MV-4-11 (cell line): ENCODE results near the gene CCDC27.
"Not testable (repeated sequence)": the region's sequence is repeated elsewhere in the genome, so short reads cannot be mapped to it uniquely, and the experiment has no call there.

Experiments used
- DNase-seq: peaks from one replicate; lab custom pipeline; 2025; lab: John Stamatoyannopoulos, UW

The CCDC27 gene

GRCh38 chr1:3796215-3797061 is 44.2 kb downstream of the CCDC27 start, which contains the start of gene LRRC47:
Gene LRRC47, minus strand, starts transcription at chr1:3796498. Its CDS starts 22 bp downstream, at chr1:3796476.
- peak; percentile 89 for DNase-seq

- DNase-seq: no peak
These were observed 47.9 kb downstream of the CCDC27 start for GRCh38 chr1:3799976-3800685.

GRCh38 chr1:3800795-3801194 is 48.5 kb downstream of the CCDC27 start:
- not testable (repeated sequence) for DNase-seq

- no peak for DNase-seq
These were observed 51.8 kb downstream of the CCDC27 start for GRCh38 chr1:3803905-3804626.

- peak; percentile 48 for DNase-seq
These were observed 52.3 kb downstream of the CCDC27 start for GRCh38 chr1:3804627-3804944.

GRCh38 chr1:3805038-3805437 is 52.8 kb downstream of the CCDC27 start:
- no peak for DNase-seq

GRCh38 chr1:3807769-3808168 is 55.5 kb downstream of the CCDC27 start:
- DNase-seq: no peak

GRCh38 chr1:3809680-3810079 is 57.4 kb downstream of the CCDC27 start:
- DNase-seq: no peak

GRCh38 chr1:3810149-3810761 is 58.0 kb downstream of the CCDC27 start:
- DNase-seq: not testable (repeated sequence)

GRCh38 chr1:3811595-3811911 is 59.3 kb downstream of the CCDC27 start:
- DNase-seq: no peak

- DNase-seq: no peak
These were observed 61.8 kb downstream of the CCDC27 start for GRCh38 chr1:3814065-3814464.

GRCh38 chr1:3814771-3815561 is 62.7 kb downstream of the CCDC27 start:
- no peak for DNase-seq

- DNase-seq: peak; percentile 8
These were observed 64.3 kb downstream of the CCDC27 start for GRCh38 chr1:3816331-3817137.

GRCh38 chr1:3817138-3817740 is 65.0 kb downstream of the CCDC27 start:
- DNase-seq: no peak

GRCh38 chr1:3817821-3818597 is 65.8 kb downstream of the CCDC27 start:
- DNase-seq: no peak

- no peak for DNase-seq
These were observed 67.5 kb downstream of the CCDC27 start for GRCh38 chr1:3819771-3820200.

- DNase-seq: no peak
These were observed 68.1 kb downstream of the CCDC27 start for GRCh38 chr1:3820316-3820715.

GRCh38 chr1:3821004-3821403 is 68.8 kb downstream of the CCDC27 start:
- no peak for DNase-seq
